Activated CD4-positive, CD25-positive, alpha-beta regulatory T cell treated with anti-CD3 and anti-CD28 coated beads, Interleukin-2, amount 50 U/mL, for 72 hours (primary cell): ENCODE data around the gene CLSTN3.
"Not testable (repeated sequence)": the region's sequence is repeated elsewhere in the genome, so short reads cannot be mapped to it uniquely, and the experiment has no call there.

ENCODE experiments used
- DNase-seq: peaks from one replicate; pipeline ENCODE4 v3.0.0; 2021

CLSTN3 gene

DNA sequence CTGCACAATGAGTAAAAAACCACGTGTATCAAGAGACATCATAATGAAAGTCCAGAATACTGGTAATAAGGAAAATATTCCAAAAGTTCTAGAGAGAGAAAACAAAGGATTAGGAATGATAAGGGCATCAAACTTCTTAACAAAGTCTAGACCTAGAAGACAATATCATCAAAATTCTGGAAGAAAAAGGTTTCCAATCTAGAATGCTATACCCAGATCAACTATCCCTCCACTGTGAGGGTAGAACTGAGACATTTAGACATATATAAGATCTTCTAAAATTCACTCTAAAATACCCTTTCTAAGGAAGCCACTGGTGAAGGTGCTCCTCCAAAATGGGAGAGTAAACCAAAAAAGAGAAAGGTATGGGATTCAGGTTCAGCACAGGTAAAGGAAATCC is 24.1 kb upstream of the CLSTN3 start:
- no peak for DNase-seq

DNA sequence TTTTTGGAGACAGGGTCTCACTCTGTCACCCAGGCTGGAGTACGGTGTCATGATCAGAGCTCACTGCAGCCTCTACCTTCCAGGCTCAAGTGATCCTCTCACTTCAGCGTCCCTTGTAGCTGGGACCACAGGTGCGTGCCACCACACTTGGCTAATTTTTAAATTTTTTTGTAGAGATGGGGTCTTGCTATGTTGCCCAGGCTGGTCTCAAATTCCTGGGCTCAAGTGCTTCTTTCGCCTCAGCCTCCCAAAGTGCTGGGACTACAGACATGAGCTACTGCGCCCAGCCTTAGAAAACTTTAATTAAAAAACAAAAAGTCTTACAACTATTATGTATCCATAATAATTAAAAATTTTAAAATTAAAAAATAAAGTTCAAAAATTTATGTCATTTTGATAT is 23.0 kb upstream of the CLSTN3 start:
- not testable (repeated sequence) for DNase-seq

DNA sequence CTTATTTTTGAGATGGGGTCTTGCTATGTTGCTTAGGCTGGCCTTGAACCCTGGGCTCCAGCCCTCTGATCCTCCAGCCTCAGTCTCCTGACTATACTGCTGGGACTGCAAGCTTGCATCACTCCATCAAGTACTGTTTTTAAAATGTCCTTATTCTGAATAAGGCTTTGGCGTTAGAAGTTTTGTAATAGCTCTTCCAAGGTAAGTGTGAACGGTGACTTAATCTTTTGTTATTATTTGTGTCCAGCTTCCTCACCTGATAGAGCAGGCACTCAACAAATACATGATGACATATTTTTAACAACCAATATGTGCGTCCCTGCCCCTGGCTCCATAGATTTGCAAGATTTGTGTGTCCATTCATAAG is 22.6 kb upstream of the CLSTN3 start:
- no peak for DNase-seq

DNA sequence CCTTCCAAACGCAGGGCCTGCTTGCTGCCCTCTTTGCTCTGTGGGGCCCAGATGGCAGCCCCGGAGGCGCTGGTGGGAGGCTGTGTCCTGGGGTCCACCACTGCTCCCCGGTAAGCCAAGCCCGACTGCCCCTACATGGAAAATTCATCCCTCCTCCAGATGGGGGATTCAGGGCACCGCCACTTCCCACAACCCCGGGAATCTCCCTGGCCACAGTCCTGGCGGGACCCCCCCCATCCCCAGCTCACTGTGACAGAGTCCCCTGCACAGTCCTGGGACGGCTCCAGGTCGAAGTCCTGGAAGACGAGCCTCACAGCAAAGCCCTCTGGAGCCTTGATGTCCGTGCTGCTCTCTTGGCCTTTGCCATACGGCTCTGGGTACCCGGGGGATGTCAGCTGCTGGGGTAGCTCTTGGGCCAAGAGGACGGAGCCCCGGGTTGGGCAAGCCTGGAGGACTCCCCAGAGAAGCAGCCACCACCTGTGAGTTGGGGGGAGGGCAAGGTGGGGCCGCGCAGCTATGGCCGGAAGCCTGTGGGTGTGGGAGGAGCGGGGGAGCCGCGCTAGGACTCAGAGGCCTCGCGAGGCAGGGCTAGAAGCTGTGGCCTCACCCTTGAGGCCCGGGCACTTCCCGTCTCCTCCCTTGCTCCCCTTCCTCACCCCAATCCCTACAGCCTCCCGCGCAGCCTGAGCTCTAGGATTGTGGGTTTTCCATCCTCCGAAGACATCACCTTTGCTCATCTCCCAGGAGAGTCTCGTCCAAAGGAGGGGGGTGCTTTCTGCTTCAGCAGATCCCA is 22.0 kb upstream of the CLSTN3 start:
- DNase-seq = peak; percentile 78

DNA sequence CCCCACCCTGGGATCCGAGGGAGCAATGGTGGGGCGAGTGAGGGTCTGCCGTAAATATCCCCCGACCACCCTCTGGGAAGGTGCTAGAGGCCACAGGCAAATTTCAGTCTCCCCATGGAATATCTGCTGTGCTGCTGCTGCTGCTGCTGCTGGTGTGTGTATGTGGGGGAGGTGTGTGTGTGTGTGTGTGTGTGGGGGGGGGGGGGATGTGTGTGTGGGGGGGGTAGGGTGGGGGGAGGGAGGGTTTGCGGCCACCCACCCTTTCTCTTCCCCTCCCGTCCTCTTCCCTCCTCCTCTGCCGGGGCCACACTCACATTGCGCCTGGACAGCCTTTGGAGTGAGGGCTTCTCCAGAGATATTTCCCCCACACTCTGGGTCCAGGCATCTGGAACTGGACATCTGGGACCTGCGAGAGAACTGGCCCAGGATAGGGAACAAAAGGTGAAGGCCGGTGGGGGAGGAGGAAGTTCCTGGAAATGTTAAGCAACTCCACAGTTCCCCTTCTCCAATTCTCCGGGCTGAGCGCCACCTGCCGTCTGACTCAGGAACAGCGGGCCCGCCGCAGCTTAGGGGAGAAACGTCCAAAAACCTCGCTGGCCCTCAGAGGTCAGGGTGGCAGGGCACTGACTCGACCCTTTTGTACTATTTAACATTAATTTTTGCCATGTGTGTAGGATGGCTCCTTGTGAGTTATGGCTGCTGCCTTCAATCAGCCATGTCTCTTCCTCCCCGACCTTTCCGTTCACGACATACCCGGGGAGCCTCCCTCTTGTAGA is 21.2 kb upstream of the CLSTN3 start, which contains the start of gene C1RL:
TSS of gene C1RL (minus strand) at position 419 of the 776 bp plus-strand sequence. CDS start at position 385, 34 bp downstream.
- DNase-seq = peak; percentile 92

DNA sequence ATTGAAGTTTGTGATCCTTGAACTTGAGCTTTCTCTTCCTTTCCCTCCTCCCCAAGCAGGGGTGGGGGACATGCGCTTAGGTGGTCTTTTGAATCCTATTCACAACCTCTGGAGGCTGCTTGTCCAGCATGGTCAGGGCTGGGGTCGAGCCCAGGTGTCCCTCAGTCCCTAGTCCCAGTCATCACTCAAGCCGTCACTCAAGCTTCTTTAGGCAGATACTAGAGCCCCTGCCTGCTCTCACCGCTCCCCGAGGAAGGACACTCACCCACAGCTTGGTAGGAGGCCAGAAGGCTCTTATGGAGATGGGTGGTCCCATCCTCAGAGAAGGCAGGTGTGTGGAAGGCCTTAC is 20.6 kb upstream of the CLSTN3 start:
- no peak for DNase-seq

DNA sequence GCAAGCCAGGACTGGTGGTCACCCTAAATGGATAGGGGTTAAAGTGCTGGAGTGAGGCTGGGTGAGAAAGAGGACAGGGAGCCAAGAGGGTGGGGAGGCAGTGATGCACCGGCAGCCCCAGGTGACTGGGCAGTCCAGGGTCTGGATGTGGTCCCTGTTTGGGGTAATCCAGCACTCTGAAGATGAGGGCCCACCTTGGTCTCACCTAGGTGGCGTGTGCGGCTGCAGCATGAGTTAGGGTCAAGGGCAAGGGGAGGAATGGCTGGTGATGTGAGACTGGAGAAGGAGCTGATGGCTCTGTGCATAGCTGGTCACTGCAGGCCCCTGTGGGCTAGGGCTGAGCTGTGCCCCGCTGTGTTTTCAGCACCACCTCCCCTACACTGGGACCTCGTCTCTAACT is 19.5 kb upstream of the CLSTN3 start:
- DNase-seq = no peak

DNA sequence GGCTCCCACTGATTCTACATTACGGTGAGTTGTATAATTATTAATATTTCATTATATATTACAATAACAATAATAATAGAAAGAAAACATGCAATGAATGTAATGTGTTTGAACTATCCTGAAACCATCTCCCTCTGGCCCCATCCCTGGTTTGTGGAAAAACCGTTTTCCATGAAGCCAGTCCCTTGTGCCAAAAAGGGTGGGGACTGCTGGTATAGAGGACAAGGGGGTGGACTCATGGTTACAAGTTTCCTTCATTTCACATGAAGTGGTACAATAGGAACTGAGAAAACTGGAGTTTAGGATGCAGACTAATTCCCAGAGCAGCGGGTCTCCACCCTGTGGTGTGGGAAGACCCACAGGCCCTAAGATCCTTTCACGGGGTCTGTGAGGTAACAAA is 18.1 kb upstream of the CLSTN3 start:
- DNase-seq = no peak

DNA sequence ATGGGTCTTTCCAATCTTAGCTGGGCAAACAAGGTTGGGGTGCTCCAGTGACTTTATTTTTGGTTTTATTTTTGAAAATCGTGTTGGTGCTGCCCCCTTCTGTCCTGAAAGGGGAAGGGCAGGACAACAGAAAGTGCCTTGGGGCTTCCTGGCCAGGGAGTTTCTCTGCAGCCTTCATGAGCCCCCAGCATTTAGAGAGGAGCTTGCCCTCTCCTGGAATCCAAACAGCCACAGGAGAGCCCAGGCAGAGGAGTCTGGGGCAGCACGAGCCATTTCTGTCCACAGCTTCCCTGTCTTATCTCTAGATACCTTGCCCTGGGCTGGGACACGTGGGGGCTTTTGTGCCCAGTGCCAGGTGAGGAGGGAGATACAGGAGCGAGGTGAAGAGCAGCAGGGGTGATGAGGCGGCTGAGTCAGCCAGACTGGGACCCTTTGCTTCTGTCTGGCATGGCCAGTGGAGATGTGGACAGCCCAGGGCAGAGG is 16.7 kb upstream of the CLSTN3 start:
- peak; percentile 41 for DNase-seq

DNA sequence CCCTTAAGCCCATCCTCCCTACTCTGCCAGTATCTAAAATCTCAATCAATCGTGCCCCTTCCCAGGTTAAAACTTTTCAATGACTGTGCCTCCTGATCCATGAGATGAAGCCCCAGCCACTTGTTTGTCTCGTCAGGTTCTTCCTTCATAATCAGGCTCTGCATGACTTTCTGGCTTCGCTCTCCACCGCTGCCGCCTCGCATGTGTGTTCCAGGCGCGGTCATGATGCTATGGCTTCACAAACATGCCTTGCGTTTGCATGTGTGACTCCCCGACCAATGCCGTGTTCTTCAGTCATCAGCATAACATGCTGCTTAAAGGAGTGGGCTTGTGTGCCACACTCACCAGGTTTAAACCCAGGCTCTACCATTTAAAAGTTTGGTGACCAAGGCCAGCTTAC is 16.2 kb upstream of the CLSTN3 start:
- no peak for DNase-seq

DNA sequence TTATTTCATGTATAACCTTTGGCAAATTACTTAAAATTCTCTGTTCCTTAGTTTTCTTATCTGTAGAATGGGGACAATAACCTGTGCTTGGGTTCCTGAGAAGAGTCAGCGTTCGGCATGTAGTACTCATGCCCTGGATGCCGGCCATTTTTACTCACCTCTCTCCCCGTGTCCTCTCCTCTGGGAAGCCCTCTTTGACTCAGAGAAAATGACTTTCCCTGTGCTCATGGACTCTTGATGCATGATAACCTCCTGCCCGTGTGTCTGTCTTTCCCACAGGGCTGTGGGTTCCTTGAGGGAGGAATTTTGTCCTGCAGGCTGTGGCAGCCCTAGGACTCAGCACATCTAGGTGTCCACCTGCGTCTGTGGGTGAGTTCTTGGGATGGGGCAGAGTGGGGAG is 15.3 kb upstream of the CLSTN3 start:
- DNase-seq = no peak

DNA sequence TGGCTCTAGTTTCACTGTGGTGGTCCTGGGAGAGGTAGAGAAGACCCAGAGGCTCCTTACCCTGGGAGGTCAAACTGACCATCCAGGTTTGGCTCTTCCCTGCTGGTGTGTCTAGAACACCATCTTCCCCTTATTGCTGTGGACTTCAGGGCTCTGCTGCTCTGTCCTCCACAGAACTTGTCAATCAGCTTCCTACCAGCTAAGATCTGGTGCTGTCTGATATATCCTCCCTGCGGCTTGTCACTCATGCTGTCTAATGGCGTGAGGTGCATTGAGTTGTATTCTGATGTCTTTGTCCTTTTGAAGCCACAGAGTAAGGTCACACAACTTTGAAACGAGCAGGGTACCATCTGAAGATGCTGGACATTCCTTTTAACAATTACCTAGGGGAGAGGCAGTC is 14.0 kb upstream of the CLSTN3 start:
- DNase-seq = no peak

DNA sequence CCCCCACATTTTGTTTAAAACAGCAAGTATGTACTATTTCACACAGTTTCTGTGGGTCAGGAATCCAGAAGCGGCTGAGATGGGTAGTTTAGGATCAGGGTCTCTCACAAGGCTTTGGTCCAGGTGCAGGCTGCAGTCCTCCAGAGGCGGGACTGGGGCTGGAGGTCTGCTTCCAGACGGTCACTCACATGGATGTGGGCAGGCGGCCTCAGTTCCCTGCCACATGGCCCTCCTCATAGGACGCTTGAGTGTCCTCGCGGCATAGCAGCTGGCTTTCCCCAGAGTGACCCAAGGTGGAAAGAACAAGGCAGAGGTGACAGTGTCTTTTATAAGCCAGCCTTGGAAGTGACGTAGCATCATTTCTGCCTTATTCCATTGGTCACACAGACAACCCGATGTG is 13.3 kb upstream of the CLSTN3 start:
- no peak for DNase-seq

DNA sequence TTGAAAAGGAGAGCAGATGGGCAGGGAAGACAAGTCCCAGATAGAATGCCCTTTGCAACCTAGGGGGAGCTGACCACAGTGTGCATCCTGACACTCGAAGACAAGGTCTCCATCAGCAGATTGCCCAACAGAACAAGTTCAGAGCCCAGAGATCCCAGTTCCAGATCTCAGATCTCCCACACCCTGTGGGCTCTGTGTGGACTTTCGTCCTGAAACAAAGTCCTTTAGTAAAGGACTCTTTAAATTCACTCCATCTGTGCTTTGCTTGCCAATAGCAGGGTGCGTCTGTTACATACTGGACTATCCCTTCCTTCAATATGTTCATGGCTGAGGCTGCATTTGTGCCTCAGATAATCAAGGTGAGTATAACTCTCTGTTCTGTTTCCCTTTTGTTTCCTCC is 12.5 kb upstream of the CLSTN3 start:
- DNase-seq = no peak

DNA sequence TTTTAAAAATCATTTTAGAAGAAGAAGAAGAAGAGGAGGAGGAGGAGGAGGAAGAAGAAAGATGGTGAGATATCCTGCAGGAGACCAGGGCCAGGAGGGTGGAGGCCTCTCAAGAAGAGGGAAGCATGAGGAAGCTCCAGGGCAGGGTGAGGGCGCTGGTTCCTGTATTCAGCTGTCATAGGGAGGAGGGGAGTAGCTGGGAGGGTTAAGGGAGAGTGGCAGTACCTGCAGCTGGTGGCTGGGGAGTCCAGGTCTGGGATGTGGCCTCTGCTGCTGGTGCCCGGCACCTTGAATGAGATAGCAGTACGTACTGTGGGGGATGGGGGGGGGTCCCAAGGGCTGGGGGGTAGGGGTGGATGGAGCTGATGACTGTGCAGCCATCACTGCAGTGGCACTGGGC is 11.3 kb upstream of the CLSTN3 start:
- no peak for DNase-seq

DNA sequence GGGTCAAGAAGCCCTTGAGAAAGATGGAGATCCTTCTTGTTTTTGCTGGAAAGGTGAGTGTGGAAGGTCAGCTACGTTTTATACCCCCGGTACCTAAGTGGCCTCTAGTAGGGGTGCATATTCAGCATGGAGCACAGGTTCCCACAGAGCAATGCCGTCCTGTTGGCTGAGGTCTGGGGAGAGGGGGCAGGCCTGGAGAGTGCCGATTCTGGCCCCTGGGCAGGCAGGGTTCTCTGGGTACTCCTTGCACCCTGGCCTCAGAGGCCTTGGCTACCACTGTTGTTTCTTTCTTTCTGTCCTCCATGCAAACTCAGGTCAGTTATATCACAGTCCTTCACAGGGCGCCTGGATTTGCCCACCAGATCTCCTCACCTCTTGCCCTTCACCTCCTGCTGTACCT is 10.0 kb upstream of the CLSTN3 start:
- DNase-seq = no peak

DNA sequence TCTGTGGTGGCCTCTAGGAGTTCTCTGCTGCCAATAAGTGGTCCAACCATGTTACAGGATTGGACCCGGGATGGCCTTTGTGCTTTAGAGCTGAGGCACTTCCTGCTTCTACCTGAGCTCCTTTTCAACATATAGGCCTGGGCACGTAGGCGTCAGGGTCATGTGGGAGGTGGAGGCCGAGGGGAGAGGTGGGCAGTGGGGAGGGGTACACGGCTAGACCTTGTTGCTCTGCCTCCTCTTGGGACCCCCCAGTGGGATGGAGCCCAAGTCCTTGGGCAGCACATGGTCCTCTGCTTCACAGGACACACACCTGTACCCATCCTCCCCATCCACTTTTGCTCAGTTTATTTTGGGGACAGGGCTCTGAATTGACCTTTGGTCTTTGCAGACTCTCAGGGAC is 8.8 kb upstream of the CLSTN3 start:
- no peak for DNase-seq

DNA sequence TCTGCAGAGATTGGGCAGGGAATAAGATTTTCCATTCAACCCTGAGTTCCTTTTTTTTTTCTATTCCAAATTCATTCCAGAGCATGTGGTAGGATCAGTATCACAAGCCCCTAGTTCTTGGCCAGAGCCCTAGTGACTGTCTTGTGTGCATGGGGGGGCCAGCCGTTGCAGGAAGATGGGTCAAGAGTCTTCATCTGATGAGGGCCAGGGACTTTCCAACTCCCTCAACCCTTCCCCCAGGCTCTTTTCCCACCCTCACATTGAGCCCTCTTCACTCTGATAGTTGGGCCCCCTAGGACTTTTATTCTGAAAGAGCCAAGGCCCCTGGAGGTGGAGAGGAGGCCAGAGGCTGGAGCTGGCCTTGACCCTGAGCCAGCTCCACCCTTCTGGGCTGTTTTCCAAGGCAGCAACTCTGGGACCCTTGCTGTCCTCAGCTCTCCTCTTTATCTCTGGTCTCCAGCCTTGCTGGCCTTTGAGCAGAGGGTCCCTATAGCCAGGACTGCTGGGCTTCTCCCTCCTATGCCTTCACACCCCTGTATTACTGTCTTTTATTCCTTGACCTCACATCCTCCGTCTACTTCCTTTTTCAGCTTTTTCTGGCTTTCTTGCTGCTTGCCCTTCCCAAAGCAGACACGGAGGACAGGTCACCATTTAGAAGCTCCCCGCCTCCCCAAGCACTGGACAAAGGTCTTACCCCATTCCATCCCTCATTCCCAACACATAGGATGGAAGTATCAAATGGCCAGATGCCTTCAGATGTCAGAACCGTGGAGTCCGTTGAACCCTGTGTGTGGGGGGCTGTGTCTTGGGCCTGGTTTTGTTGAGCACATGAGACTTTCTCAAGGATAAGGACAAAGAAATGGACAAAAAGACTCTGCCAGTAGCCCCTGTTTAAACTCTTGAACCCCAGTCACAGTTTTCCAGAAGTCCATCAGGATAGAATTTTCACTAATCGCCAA is 7.1 kb upstream of the CLSTN3 start:
- no peak for DNase-seq

DNA sequence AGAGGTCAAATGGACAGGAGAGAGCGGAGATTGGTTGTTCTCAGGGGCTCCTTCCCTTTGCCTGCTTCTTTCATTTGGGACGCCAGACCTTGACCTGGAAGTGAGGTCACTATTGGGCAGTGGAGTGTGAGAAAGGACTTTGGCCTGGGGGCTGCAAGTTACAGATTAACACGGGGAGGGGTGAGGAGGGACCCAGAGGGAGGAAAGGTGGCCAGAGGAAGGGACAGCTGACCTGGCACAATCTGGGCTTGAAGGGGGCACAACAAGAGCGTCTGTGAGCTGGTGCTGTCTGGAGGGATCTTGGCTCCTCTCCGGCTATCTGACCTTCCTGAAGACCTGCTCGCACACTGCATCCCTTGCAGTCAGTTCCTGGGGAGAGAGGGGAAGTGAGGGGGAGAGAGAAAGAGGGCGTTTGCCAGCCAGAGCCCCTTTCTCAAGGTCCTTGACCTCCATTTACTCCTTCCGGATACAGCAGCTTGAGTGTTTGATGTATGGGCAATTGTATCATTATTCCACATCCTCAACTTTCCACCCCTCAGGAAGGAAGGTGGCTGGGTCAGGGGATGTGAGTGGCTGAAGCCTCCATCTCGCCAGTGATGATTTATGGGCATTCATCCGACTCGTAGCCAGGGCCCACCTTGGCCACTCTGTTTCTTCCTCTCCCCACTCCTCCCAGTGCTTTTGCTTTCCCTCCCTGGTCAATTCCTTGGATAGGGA is 6.2 kb upstream of the CLSTN3 start:
- DNase-seq = no peak

DNA sequence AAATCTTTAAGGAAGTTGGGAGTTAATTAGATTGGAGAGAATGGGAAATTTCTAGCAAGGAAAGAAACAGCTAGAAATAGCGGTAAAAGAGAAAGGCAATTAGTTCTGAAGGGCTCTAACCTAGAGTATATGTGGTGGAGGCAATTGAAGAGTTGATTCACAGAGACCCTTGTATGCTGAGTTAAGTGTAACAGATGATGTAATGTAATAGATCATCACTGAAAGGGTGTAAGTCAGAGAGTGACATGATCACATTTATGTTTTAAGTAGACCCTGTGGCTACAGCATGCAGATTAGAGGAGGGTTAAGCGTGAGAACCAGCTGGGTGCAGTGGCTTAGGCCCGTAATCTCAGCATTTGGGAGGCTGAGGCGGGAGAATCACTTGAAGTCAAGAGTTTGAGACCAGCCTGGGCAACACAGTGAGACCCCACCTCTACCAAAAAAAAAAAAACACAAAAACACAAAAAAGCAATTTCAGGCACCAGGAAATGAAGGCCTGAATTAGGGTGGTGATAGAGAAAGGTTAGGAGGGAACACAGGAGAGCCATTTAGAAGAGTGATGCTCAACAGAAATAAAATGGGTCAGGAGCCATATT is 4.4 kb upstream of the CLSTN3 start:
- no peak for DNase-seq

DNA sequence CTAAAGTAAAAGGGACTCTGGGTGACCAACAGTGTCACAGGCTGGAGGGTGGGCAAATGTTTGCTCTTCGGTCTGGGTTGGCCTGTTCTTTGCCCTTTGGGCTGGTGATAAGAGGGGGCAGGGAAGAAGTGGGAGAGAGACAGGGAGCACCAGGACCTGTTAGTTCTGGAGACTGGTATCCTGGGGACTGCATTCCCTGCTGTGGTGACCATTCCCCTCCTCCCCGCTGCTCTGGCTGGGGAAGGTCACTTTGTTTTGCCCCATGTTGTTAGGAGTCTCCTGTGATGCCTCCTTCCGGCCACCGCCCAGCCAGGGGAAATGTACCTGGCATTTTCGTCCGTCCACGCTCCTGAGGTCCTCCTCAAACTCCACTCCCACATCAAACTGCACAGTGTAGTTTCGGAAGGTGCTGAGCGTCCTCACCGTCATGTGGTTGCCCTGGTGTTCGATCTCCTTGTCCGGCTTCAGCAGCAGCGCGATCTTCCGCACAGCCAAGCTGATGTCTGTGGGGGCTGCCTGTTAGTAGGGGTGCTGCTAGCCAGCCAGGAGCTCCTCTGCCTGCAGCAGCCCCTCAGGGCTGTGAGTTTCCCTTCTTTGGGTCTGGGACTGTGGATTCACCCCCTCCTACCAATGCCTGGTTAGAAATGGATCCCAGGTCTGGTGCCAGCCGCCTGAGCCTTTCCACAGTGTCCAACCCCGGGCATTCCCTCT is 2.1 kb upstream of the CLSTN3 start:
- DNase-seq = no peak
